BE2C (cell line): Measurements from ENCODE around the gene RTRAF.

Experiments
- DNase-seq: peaks from one replicate; pipeline ENCODE4 v3.0.0-alpha.2; 2020
- H3K27me3 ChIP-seq: fragments of 250-450 bp; sonication (Bioruptor Pico); 2 replicates; pipeline ENCODE4 v1.5.1; 2020; ENCODE audit warnings: mild to moderate bottlenecking
- H3K36me3 ChIP-seq: fragments of 250-450 bp; sonication (Bioruptor Pico); 2 replicates; pipeline ENCODE4 v1.5.1; 2020; ENCODE audit warnings: mild to moderate bottlenecking
- H3K4me1 ChIP-seq: fragments of 250-450 bp; sonication (Bioruptor Pico); 2 replicates; pipeline ENCODE4 v1.5.1; 2020
- H3K4me3 ChIP-seq: 2 replicates; pipeline ENCODE4 v1.5.1; 2011; ENCODE audit warnings: low read depth, low read length
- H3K9me3 ChIP-seq: fragments of 250-450 bp; sonication (Bioruptor Pico); 2 replicates; pipeline ENCODE4 v1.5.1; 2020
- TF ChIP-seq, protein P1 (sequence below): IDR thresholded peaks from 2 replicates; pipeline ENCODE4 v1.5.1; 2012; ENCODE audit warnings: mild to moderate bottlenecking, low read depth, low read length

The RTRAF gene

DNA sequence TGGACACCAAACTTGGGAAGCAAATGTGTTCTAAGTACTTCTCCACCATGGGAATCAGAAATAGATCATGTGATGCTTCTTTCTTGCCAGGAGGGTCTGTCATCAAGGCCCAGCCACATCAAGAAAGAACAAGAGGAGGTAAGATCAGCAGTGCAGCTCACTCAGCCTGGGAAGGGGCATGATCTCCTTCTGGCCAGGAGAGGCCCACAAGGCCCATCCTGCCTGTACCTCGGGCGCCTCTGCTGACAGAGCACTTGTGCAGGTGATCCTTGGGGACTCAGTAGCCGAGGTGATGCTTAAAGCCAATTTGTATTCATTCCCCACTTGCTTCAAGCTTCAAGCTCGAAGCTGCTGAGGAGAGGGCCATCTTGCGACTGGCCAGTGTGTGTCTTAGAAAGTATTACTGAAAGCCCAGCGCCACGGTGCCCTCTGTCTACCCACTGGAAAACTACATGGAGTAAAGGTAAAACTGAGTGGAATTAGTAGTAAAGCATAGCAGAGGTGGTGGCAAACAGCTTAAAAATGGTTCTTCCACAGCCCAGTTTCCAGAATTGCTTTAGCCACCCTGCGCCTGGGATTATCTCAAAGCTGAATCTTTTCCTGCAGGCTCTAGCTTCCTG is 26.2 kb downstream of the RTRAF start:
- peak; percentile 52 for DNase-seq
- H3K4me1 ChIP-seq = peaks cover 19% of the 10 kb centered on the region

DNA sequence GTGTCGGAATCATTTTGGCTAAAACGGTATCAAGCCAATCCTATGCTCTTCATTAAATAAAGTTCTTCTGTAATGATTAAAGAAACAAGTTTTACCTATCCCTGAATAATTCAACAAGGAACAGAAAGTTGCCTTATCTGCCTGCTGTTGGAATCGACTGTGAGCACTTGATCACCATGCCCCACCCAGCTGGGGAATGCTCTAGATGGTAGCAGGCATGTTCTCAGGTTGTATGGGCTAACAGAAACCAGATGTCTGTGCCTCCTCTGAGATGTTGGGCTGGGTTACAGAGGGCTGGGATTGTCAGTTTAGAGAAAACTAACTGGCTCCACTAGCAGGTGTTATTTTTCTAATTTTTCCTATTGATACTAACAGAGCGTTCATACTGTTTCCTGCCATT is 28.9 kb downstream of the RTRAF start:
- no peak overlapping the region for H3K4me3 ChIP-seq
- TF ChIP-seq, protein P1, sequence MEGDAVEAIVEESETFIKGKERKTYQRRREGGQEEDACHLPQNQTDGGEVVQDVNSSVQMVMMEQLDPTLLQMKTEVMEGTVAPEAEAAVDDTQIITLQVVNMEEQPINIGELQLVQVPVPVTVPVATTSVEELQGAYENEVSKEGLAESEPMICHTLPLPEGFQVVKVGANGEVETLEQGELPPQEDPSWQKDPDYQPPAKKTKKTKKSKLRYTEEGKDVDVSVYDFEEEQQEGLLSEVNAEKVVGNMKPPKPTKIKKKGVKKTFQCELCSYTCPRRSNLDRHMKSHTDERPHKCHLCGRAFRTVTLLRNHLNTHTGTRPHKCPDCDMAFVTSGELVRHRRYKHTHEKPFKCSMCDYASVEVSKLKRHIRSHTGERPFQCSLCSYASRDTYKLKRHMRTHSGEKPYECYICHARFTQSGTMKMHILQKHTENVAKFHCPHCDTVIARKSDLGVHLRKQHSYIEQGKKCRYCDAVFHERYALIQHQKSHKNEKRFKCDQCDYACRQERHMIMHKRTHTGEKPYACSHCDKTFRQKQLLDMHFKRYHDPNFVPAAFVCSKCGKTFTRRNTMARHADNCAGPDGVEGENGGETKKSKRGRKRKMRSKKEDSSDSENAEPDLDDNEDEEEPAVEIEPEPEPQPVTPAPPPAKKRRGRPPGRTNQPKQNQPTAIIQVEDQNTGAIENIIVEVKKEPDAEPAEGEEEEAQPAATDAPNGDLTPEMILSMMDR = no peak
- H3K9me3 ChIP-seq = no peaks in the 10 kb centered on the region
- DNase-seq = no peak
- H3K36me3 ChIP-seq = no peaks in the 10 kb centered on the region
- H3K27me3 ChIP-seq = no peaks in the 10 kb centered on the region
- peaks cover 13% of the 10 kb centered on the region for H3K4me1 ChIP-seq

More for the DNA sequence above, 26.2 kb downstream of the RTRAF start:
- H3K4me3 ChIP-seq = no peak overlapping the region
- H3K9me3 ChIP-seq = no peaks in the 10 kb centered on the region
- no peaks in the 10 kb centered on the region for H3K27me3 ChIP-seq
- peaks cover 13% of the 10 kb centered on the region for H3K36me3 ChIP-seq
- TF ChIP-seq, protein P1 = peak; percentile 76

DNA sequence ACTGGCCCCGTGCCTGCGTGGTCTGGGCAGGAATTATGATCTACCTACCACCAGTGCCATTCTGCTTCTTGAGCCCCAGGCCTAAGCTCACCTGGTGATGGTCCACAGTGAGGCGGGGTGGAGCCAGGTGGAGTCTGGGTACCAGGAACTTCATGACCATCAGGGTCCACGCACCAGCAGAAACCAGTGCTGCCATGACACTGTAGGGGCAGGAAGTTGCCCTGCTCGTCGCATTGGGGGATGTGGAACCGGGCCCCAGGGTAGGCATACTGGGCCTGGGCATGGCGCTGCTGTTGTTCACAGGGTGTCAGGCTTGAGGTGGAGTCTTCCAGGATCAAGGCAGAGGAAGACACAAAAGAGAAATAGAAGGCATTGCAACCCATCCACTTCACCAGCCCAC is 29.6 kb downstream of the RTRAF start:
- no peaks in the 10 kb centered on the region for H3K27me3 ChIP-seq
- H3K4me1 ChIP-seq = peaks cover 13% of the 10 kb centered on the region
- no peak for DNase-seq
- no peak overlapping the region for H3K4me3 ChIP-seq
- no peaks in the 10 kb centered on the region for H3K9me3 ChIP-seq
- H3K36me3 ChIP-seq = no peaks in the 10 kb centered on the region
- TF ChIP-seq, protein P1 = no peak

DNA sequence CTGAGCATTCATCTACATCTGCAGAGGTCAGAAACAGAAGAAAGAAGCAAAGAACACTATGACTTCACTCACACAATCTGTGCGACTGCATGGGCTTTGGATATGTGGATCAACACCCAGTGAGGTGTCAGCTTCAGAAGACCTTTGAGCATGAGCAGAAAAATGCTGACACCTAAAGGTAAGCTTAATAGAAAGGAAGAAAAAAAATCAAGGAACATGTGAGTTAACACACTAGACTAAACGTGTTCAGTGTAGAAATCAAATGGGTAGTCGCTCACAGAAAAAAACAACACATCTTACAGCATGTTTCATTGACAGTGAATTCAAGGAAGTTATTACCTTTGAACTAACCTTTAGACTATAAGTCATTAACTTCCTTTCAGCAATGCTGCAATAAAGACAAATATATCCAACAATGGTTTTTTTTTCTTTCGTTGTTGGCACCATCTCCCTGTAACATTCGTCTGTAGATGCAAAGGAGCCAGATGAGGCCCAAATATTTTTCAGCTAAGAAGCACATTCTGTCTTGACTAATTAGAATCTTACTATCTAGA is 30.9 kb downstream of the RTRAF start:
- Histone ChIP-seq H3K36me3 (no peaks in the 10 kb centered on the region), H3K9me3 (no peaks in the 10 kb centered on the region), H3K4me1 (peaks cover 8% of the 10 kb centered on the region), H3K4me3 (no peak overlapping the region), H3K27me3 (no peaks in the 10 kb centered on the region)
- TF ChIP-seq, protein P1 = no peak
- DNase-seq = no peak

GRCh38 chr14:52020866-52021717 is 31.7 kb downstream of the RTRAF start:
- Histone ChIP-seq H3K9me3 (no peaks in the 10 kb centered on the region), H3K4me3 (no peak overlapping the region), H3K27me3 (no peaks in the 10 kb centered on the region), H3K36me3 (no peaks in the 10 kb centered on the region), H3K4me1 (peaks cover 2% of the 10 kb centered on the region; the same call in 1 of the 2 replicates)
- no peak for DNase-seq
- TF ChIP-seq, protein P1 = no peak
